Upper lobe of right lung (tissue), 1 donor: ENCODE measurements around the gene NOVA1. TPM values are rescaled to one million over a fixed set of nuclear protein-coding genes. Genes with fewer than 3 reads are reported as not detected.

ENCODE experiments used
- ATAC-seq: fragments of 200-7000 bp; cut with Tn5 transposase; one replicate; pipeline ENCODE4 v1.9.1; 2020; ENCODE audit warnings: mild to moderate bottlenecking, moderate library complexity
- DNase-seq: peaks from one replicate; pipeline ENCODE4 v3.0.0-alpha.2; 2020
- H3K27ac ChIP-seq: fragments of 200-600 bp; one replicate; pipeline ENCODE4 v1.8.0; 2022
- H3K27me3 ChIP-seq: fragments of 200-600 bp; one replicate; pipeline ENCODE4 v1.8.0; 2022; ENCODE audit warnings: mild to moderate bottlenecking
- H3K36me3 ChIP-seq: fragments of 200-600 bp; one replicate; pipeline ENCODE4 v1.8.0; 2022
- H3K4me1 ChIP-seq: fragments of 200-600 bp; one replicate; pipeline ENCODE4 v1.8.0; 2022
- H3K4me3 ChIP-seq: fragments of 200-600 bp; one replicate; pipeline ENCODE4 v1.8.0; 2022; ENCODE audit warnings: mild to moderate bottlenecking
- H3K9me3 ChIP-seq: fragments of 200-600 bp; one replicate; pipeline ENCODE4 v1.8.0; 2022
- intact Hi-C: fragments of 100-400 bp; cut with DNase I; formaldehyde crosslinking; loops from one replicate; pipeline ENCODE4 v1.11.0; 2022
- total RNA-seq: library from RNA; stranded (reverse); fragmentation: NEBNext Ultra II Directional; extraction: Animal tissue kit (Norgen Biotek cat#: 25700); gene quantifications from one replicate; pipeline ENCODE4 v1.2.1, GENCODE V29; 2021
- TF ChIP-seq, protein P1 (sequence below): fragments of 200-600 bp; IDR thresholded peaks from one replicate; pipeline ENCODE4 v1.8.0; 2022; ENCODE audit warnings: antibody characterized with exemption
- donor health status: DM: no; HTN: yes; CAD: no; lungs with severe emphysema.

The NOVA1 gene
- total RNA-seq, 1 donor from 2014 or later: 1.6 TPM

DNA sequence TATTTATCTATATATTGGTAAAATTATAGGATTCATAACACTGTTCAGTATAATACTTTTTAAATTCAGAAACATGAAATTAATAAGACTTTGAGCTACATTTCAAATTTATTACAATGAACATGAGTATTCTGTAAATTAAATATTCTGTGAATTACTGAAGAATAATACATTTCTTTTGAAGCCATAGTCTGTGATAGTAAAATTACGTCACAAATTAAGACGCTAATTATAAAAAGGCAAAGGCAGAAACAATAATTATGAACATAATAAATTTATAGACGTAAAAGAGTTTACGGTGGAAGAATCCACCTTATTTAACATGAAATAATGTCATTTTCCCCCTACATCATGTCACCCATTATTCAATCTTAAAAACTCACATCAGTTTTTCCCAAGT is 118.9 kb downstream of the NOVA1 start:
- intact Hi-C loops: no loop called here
- no peaks in the 10 kb centered on the region for H3K9me3 ChIP-seq
- TF ChIP-seq, protein P1, sequence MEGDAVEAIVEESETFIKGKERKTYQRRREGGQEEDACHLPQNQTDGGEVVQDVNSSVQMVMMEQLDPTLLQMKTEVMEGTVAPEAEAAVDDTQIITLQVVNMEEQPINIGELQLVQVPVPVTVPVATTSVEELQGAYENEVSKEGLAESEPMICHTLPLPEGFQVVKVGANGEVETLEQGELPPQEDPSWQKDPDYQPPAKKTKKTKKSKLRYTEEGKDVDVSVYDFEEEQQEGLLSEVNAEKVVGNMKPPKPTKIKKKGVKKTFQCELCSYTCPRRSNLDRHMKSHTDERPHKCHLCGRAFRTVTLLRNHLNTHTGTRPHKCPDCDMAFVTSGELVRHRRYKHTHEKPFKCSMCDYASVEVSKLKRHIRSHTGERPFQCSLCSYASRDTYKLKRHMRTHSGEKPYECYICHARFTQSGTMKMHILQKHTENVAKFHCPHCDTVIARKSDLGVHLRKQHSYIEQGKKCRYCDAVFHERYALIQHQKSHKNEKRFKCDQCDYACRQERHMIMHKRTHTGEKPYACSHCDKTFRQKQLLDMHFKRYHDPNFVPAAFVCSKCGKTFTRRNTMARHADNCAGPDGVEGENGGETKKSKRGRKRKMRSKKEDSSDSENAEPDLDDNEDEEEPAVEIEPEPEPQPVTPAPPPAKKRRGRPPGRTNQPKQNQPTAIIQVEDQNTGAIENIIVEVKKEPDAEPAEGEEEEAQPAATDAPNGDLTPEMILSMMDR: no peak
- no peak overlapping the region for H3K4me3 ChIP-seq
- no peak overlapping the region for H3K27ac ChIP-seq
- no peaks in the 10 kb centered on the region for H3K36me3 ChIP-seq
- H3K4me1 ChIP-seq: no peaks in the 10 kb centered on the region
- ATAC-seq (no peak), DNase-seq (no peak)
- H3K27me3 ChIP-seq: no peaks in the 10 kb centered on the region

DNA sequence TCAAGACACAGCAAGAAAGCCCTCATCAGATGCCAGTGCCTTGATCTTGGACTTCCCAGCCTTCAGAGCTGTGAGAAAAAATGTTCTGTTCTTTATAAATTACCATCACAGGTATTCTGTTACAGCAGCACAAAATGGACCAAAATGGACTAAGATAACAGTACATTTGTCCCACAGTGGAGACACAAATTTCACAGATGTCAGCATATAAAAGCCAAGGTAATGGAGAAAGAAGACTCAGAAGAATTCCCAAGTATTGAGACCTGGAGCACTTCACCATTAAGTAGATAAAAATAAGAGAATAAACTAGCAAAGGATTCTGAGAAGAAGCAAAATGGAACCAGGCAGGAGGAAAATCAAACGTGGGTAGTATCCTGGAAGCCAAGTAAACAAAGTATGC is 131.0 kb downstream of the NOVA1 start:
- no peaks in the 10 kb centered on the region for H3K27me3 ChIP-seq
- TF ChIP-seq, protein P1: no peak
- no peaks in the 10 kb centered on the region for H3K36me3 ChIP-seq
- no peak overlapping the region for H3K4me3 ChIP-seq
- no peak overlapping the region for H3K27ac ChIP-seq
- no peak for ATAC-seq
- H3K4me1 ChIP-seq: no peaks in the 10 kb centered on the region
- no peak for DNase-seq
- no peaks in the 10 kb centered on the region for H3K9me3 ChIP-seq
- intact Hi-C loops: no loop called here

DNA sequence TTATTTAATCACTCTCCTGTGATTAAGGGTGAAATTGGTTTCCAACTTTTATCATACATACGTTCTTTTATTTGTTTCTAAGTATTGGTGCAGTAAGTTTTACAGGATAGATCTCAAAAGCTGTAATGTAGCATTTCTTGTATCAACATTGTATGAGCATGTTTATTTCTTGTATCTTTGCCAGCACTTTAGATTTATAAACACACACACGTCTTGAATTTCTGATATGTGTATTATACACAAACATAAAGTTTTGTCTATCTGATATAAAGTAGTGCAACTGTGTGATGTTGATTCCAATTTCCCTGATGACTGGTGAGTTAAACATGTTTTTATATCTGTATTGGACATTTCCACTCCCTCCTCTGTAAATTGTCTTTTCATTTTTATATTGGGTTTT is 134.7 kb downstream of the NOVA1 start:
- Histone ChIP-seq H3K4me3 (no peak overlapping the region), H3K36me3 (no peaks in the 10 kb centered on the region), H3K4me1 (no peaks in the 10 kb centered on the region), H3K27ac (no peak overlapping the region), H3K9me3 (no peaks in the 10 kb centered on the region), H3K27me3 (no peaks in the 10 kb centered on the region)
- DNase-seq (no peak), ATAC-seq (no peak)
- TF ChIP-seq, protein P1: no peak
- intact Hi-C loops: no loop called here

DNA sequence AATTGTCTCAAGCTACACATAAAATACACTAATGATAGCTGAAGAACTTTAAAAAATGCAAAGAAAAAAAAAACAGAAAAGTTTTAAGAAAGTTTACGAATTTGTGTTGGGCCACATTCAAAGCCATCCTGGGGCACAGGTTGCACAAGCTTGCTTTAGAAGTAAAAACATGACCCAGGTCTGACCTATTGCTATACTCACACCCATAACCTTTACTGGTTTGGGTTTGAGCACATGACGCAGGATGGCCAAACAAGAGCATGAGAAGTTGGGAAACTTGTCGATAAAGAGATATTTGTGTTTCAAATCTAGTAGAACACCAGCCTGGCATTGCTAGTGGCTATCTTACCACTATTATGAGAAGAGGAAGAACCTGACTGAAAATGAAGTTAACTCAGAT is 143.7 kb downstream of the NOVA1 start:
- TF ChIP-seq, protein P1: no peak
- Histone ChIP-seq H3K4me3 (no peak overlapping the region), H3K9me3 (no peaks in the 10 kb centered on the region), H3K27me3 (no peaks in the 10 kb centered on the region), H3K4me1 (no peaks in the 10 kb centered on the region), H3K36me3 (no peaks in the 10 kb centered on the region), H3K27ac (no peak overlapping the region)
- no peak for DNase-seq
- intact Hi-C loops: no loop called here
- ATAC-seq: no peak

DNA sequence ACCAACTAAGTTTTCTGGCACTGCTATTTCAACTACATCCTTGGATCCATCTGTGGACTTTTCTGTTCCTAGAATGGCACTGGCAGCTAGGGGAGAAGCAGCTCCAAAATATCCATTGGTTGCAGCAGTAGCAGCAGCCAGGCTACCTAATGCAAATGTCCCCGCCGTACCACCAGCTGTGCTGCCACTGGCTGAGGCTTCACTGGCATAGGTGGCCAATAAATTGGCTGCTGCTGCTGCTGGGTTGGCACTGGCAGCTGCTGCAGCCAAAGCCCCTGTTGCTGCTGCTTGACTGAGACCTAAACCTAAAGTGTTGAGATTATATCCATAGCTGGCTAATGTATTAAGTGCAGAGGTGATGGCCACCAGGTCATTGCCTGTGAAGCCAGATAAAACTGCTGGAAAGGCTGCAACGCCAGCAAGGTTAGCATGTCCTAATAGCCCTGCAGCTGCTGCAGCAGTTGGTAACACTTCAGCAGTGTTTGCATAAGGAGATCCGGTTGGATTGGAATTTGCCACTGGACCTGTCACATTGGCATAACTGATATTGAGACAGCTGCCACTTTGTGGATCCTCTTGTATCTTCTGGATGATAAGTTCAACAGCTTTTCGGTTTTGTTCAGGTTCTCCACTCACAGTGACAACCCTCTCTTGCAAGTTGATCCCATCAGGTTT is 149.5 kb downstream of the NOVA1 start:
- no peaks in the 10 kb centered on the region for H3K36me3 ChIP-seq
- H3K4me1 ChIP-seq: no peaks in the 10 kb centered on the region
- ATAC-seq (no peak), DNase-seq (no peak)
- no peaks in the 10 kb centered on the region for H3K27me3 ChIP-seq
- no peak overlapping the region for H3K4me3 ChIP-seq
- TF ChIP-seq, protein P1: no peak
- H3K9me3 ChIP-seq: no peaks in the 10 kb centered on the region
- intact Hi-C loops: no loop called here
- no peak overlapping the region for H3K27ac ChIP-seq

DNA sequence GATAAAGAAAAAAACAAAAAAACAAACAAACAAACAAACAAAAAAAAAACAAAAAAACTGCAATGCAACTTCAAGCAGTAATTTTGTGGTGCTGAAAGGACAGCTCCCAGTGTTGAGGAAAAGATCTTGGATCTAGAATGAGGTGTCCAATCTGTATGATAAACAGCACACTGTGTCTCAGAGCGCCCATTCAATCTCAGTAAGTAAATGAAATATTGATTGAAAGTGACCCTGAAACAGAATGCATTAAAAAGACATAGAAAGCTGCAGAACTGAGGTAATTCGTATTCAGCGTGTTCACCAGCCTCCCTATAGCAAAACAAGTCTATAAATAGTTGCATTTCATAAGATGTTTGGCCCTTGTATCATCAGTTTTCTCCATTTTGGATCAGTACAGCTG is 153.0 kb downstream of the NOVA1 start:
- intact Hi-C loops: no loop called here
- Histone ChIP-seq H3K4me3 (no peak overlapping the region), H3K27me3 (no peaks in the 10 kb centered on the region), H3K36me3 (no peaks in the 10 kb centered on the region), H3K4me1 (no peaks in the 10 kb centered on the region), H3K27ac (no peak overlapping the region), H3K9me3 (no peaks in the 10 kb centered on the region)
- DNase-seq (no peak), ATAC-seq (no peak)
- TF ChIP-seq, protein P1: no peak
